ENCODE data around the gene L3HYPDH. TPM values are rescaled to one million over a fixed set of nuclear protein-coding genes. Genes with fewer than 3 reads are reported as not detected.

L3HYPDH gene
- total and polyA plus RNA-seq, 2 of the 13 experiments (the other 11 are each of a cell fraction or from before 2014, with no cell fraction given), result 30.5 to 36.6 TPM

DNA sequence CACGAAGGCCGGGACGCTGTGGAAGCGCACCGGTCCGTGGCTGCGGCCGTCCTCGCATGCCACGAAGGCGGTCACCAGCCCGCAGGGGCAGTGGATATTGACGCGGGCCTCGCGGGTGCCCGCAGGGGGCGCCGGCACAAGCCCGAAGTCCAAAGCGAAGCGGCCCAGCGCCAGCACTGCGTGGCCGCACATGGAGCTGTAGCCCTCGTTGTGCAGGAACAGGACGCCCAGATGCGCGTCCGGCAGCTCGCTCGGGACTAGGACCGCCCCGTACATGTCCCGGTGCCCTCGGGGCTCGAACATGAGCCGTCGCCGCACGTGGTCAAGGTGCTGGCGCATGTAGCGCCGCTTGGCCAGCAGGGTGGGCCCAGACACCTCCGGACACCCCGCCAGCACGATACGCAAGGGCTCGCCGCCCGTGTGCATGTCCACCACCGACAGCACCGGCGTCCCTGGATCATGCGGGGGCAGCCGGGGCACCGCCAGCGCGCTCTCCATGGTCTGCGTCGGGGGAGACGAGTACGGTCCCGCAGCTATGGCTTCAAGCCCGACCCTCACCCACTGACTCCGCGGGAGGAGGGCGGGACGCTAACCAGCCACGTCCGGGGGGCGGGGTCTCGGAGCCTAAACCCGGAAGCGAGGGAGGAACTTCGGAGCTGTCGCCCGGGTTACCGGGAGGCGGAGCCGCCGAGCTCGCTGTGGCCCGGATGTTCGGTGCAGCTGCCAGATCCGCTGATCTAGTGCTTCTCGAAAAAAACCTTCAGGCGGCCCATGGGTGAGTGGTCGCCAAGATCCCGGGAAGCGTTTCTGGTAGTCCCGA, at the start of gene L3HYPDH, which contains the start of gene JKAMP (continued):
- TF ChIP-seq, protein P1, sequence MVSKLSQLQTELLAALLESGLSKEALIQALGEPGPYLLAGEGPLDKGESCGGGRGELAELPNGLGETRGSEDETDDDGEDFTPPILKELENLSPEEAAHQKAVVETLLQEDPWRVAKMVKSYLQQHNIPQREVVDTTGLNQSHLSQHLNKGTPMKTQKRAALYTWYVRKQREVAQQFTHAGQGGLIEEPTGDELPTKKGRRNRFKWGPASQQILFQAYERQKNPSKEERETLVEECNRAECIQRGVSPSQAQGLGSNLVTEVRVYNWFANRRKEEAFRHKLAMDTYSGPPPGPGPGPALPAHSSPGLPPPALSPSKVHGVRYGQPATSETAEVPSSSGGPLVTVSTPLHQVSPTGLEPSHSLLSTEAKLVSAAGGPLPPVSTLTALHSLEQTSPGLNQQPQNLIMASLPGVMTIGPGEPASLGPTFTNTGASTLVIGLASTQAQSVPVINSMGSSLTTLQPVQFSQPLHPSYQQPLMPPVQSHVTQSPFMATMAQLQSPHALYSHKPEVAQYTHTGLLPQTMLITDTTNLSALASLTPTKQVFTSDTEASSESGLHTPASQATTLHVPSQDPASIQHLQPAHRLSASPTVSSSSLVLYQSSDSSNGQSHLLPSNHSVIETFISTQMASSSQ (IDR thresholded peaks at IDR 0.05; ENCODE audit: low read depth), result 0 out of 2 replicates have a peak, but pooled peaks have one; percentile 8
- TF ChIP-seq, protein P1 (CRISPR knock-in tag; IDR thresholded peaks at IDR 0.05; ENCODE audit: borderline replicate concordance), result peak; percentile 76
- no peak for TF ChIP-seq HMGA1 (CRISPR knock-in tag; conservative IDR thresholded peaks at IDR 0.05)
- peak; percentile 98 for TF ChIP-seq ZNF430 (CRISPR knock-in tag; IDR thresholded peaks at IDR 0.05)
- TF ChIP-seq ZNF775 (CRISPR knock-in tag; IDR thresholded peaks at IDR 0.05; ENCODE audit: borderline replicate concordance), result no peak
- no peak for TF ChIP-seq PCBP1 (IDR thresholded peaks at IDR 0.05; ENCODE audit: borderline replicate concordance, low read depth, low read length)
- peak; percentile 99; the same call in 1 of the 2 replicates for TF ChIP-seq KAT7 (CRISPR knock-in tag; IDR thresholded peaks at IDR 0.05; ENCODE audit: borderline replicate concordance)
- peak; percentile 92 for TF ChIP-seq SPEN (CRISPR knock-in tag; IDR thresholded peaks at IDR 0.05; ENCODE audit: low read depth)
- no peak for TF ChIP-seq MAZ (IDR thresholded peaks at IDR 0.05; ENCODE audit: borderline replicate concordance, low read depth, low read length)
- TF ChIP-seq MAZ (CRISPR knock-in tag; IDR thresholded peaks at IDR 0.05; ENCODE audit: low read depth), result peak; percentile 88
- TF ChIP-seq, protein P2, sequence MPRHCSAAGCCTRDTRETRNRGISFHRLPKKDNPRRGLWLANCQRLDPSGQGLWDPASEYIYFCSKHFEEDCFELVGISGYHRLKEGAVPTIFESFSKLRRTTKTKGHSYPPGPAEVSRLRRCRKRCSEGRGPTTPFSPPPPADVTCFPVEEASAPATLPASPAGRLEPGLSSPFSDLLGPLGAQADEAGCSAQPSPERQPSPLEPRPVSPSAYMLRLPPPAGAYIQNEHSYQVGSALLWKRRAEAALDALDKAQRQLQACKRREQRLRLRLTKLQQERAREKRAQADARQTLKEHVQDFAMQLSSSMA (CRISPR knock-in tag; IDR thresholded peaks at IDR 0.05), result peak; percentile 96
- 0 out of 2 replicates have a peak, but pooled peaks have one; percentile 10 for TF ChIP-seq ZBTB7B (CRISPR knock-in tag; IDR thresholded peaks at IDR 0.05)
- TF ChIP-seq NAIF1 (CRISPR knock-in tag; IDR thresholded peaks at IDR 0.05; ENCODE audit: borderline replicate concordance), result peak; percentile 83; the same call in 1 of the 2 replicates
- peak; percentile 45; the same call in 1 of the 2 replicates for TF ChIP-seq NR2F6 (IDR thresholded peaks at IDR 0.05)
- TF ChIP-seq NR2F6 (CRISPR knock-in tag; IDR thresholded peaks at IDR 0.05), result no peak
- TF ChIP-seq ZNF510 (CRISPR knock-in tag; IDR thresholded peaks at IDR 0.05; ENCODE audit: low read depth), result no peak; the same call in 1 of the 2 replicates
- TF ChIP-seq ZNF615 (CRISPR knock-in tag; IDR thresholded peaks at IDR 0.05; ENCODE audit: borderline replicate concordance), result no peak; the same call in none of the 2 replicates
- no peak; the same call in 1 of the 2 replicates for TF ChIP-seq CHD2 (IDR thresholded peaks at IDR 0.05; ENCODE audit: low read depth, low read length)
- TF ChIP-seq FIP1L1 (IDR thresholded peaks at IDR 0.05; ENCODE audit: borderline replicate concordance, insufficient read depth, low read depth, low read length), result no peak
- no peak for TF ChIP-seq NFYC (CRISPR knock-in tag; IDR thresholded peaks at IDR 0.05)
- TF ChIP-seq ZSCAN20 (CRISPR knock-in tag; IDR thresholded peaks at IDR 0.05; ENCODE audit: borderline replicate concordance), result peak; percentile 78; the same call in 1 of the 2 replicates
- no peak; the same call in 1 of the 2 replicates for TF ChIP-seq ZFP62 (CRISPR knock-in tag; IDR thresholded peaks at IDR 0.05)
- TF ChIP-seq, protein P3, sequence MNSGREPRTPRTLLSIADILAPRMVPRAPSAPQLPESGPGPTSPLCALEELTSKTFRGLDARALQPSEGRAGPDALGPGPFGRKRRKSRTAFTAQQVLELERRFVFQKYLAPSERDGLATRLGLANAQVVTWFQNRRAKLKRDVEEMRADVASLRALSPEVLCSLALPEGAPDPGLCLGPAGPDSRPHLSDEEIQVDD (CRISPR knock-in tag; IDR thresholded peaks at IDR 0.05; ENCODE audit: borderline replicate concordance), result peak; percentile 87; the same call in 1 of the 2 replicates
- TF ChIP-seq MAFG (CRISPR knock-in tag; IDR thresholded peaks at IDR 0.05), result 0 out of 2 replicates have a peak, but pooled peaks have one; percentile 74
- no peak for TF ChIP-seq ZEB1 (IDR thresholded peaks at IDR 0.05; ENCODE audit: insufficient replicate concordance, low read depth)
- no peak; the same call in 1 of the 2 replicates for TF ChIP-seq MATR3 (CRISPR knock-in tag; IDR thresholded peaks at IDR 0.05)
